HT1080 (cell line): Measurements from ENCODE around the gene PRPF19. TPM values are rescaled to one million over a fixed set of nuclear protein-coding genes. Genes with fewer than 3 reads are reported as not detected.

Source experiments
- DNase-seq: peaks from one replicate; pipeline ENCODE4 v3.0.0-alpha.2; 2015; ENCODE audit warnings: low read depth
- polyA plus RNA-seq, 2 experiments: library from polyadenylated mRNA; depleted of rRNA; stranded (reverse); fragments of >200 nt; gene quantifications; 2 replicates each; pipeline ENCODE4 v1.2.3, GENCODE V29; 2015
- total RNA-seq: library from RNA; depleted of rRNA; stranded (reverse); fragments of >200 nt; shearing (Covaris generic); gene quantifications from 2 replicates; pipeline ENCODE4 v1.2.3, GENCODE V29; 2014; rRNA removed

Gene PRPF19
- total RNA-seq = 212 and 250 TPM in 2 replicates
- polyA plus RNA-seq (2015; cell fraction: cytosol; rRNA removed) = 166 and 211 TPM in 2 replicates
- polyA plus RNA-seq (2015; cell fraction: nucleus; rRNA removed) = 210 and 264 TPM in 2 replicates

GRCh38 chr11:60906132-60906972, at the start of gene PRPF19:
TSS of gene PRPF19 (minus strand) at chr11:60906585. CDS start at chr11:60906382, 203 bp downstream.
- peak; percentile 98 for DNase-seq

GRCh38 chr11:60955571-60955970, 49.2 kb upstream of the PRPF19 start:
- DNase-seq = no peak

GRCh38 chr11:60954421-60954820, 48.0 kb upstream of the PRPF19 start:
- no peak for DNase-seq

- peak; percentile 34 for DNase-seq
These were observed 47.4 kb upstream of the PRPF19 start for GRCh38 chr11:60953781-60954180.

- DNase-seq = no peak
These were observed 46.4 kb upstream of the PRPF19 start for GRCh38 chr11:60952742-60953170.

GRCh38 chr11:60951904-60952741, 45.7 kb upstream of the PRPF19 start, which contains the start of gene SLC15A3:
TSS of gene SLC15A3 (minus strand) at chr11:60952176. CDS start at chr11:60951551, 625 bp downstream.
- no peak for DNase-seq

GRCh38 chr11:60951606-60951903, 45.2 kb upstream of the PRPF19 start:
- no peak for DNase-seq

- DNase-seq = no peak
These were observed 44.7 kb upstream of the PRPF19 start for GRCh38 chr11:60950933-60951605.

GRCh38 chr11:60950024-60950423, 43.6 kb upstream of the PRPF19 start:
- no peak for DNase-seq

GRCh38 chr11:60948250-60948649, 41.9 kb upstream of the PRPF19 start:
- DNase-seq = no peak

- DNase-seq = no peak
These were observed 41.3 kb upstream of the PRPF19 start for GRCh38 chr11:60947700-60948099.

GRCh38 chr11:60946601-60947264, 40.3 kb upstream of the PRPF19 start:
- DNase-seq = no peak

- DNase-seq = no peak
These were observed 38.9 kb upstream of the PRPF19 start for GRCh38 chr11:60945295-60945667.

- DNase-seq = no peak
These were observed 38.3 kb upstream of the PRPF19 start for GRCh38 chr11:60944490-60945294.

- no peak for DNase-seq
These were observed 36.7 kb upstream of the PRPF19 start for GRCh38 chr11:60942970-60943565.

- DNase-seq = no peak
These were observed 35.8 kb upstream of the PRPF19 start for GRCh38 chr11:60942219-60942618.

GRCh38 chr11:60941371-60942119, 35.2 kb upstream of the PRPF19 start:
- DNase-seq = no peak

GRCh38 chr11:60939855-60940254, 33.5 kb upstream of the PRPF19 start:
- DNase-seq = no peak

- no peak for DNase-seq
These were observed 32.9 kb upstream of the PRPF19 start for GRCh38 chr11:60939301-60939700.
